ENCODE data around the gene LIPG.

The LIPG gene

GRCh38 chr18:49597157-49597931 is 35.5 kb downstream of the LIPG start:
- Histone ChIP-seq H3K9ac (ENCODE audit: low read length) (no peak overlapping the region), H3K9me3 (ENCODE audit: control insufficient read depth, low read depth, low read length) (no peaks in the 10 kb centered on the region), H3K27me3 (ENCODE audit: control insufficient read depth, insufficient read depth, low read length) (no peaks in the 10 kb centered on the region), H3K36me3 (ENCODE audit: control insufficient read depth, low read depth, low read length) (no peaks in the 10 kb centered on the region), H3K27ac (ENCODE audit: low read length) (no peak overlapping the region), H3K4me3 (ENCODE audit: low read length) (no peak overlapping the region), H3K4me1 (ENCODE audit: control insufficient read depth, low read depth, low read length) (peaks cover 9% of the 10 kb centered on the region)

GRCh38 chr18:49601211-49601610 is 39.4 kb downstream of the LIPG start:
- H3K27ac ChIP-seq (ENCODE audit: low read length): no peak overlapping the region
- H3K27me3 ChIP-seq (ENCODE audit: control insufficient read depth, insufficient read depth, low read length): no peaks in the 10 kb centered on the region
- peaks cover 12% of the 10 kb centered on the region for H3K4me1 ChIP-seq (ENCODE audit: control insufficient read depth, low read depth, low read length)
- H3K36me3 ChIP-seq (ENCODE audit: control insufficient read depth, low read depth, low read length): no peaks in the 10 kb centered on the region
- H3K9me3 ChIP-seq (ENCODE audit: control insufficient read depth, low read depth, low read length): no peaks in the 10 kb centered on the region
- H3K9ac ChIP-seq (ENCODE audit: low read length): no peak overlapping the region
- no peak overlapping the region for H3K4me3 ChIP-seq (ENCODE audit: low read length)

- no peaks in the 10 kb centered on the region for H3K36me3 ChIP-seq (ENCODE audit: control insufficient read depth, low read depth, low read length)
- peaks cover 22% of the 10 kb centered on the region for H3K4me1 ChIP-seq (ENCODE audit: control insufficient read depth, low read depth, low read length)
- no peak overlapping the region for H3K9ac ChIP-seq (ENCODE audit: low read length)
Observed at GRCh38 chr18:49608366-49609255, 46.8 kb downstream of the LIPG start.

GRCh38 chr18:49609256-49610021 is 47.6 kb downstream of the LIPG start:
- H3K27ac ChIP-seq (ENCODE audit: low read length): no peak overlapping the region
- peaks cover 29% of the 10 kb centered on the region for H3K4me1 ChIP-seq (ENCODE audit: control insufficient read depth, low read depth, low read length)
- H3K9ac ChIP-seq (ENCODE audit: low read length): no peak overlapping the region
- H3K4me3 ChIP-seq (ENCODE audit: low read length): no peak overlapping the region
- H3K9me3 ChIP-seq (ENCODE audit: control insufficient read depth, low read depth, low read length): no peaks in the 10 kb centered on the region
- no peaks in the 10 kb centered on the region for H3K36me3 ChIP-seq (ENCODE audit: control insufficient read depth, low read depth, low read length)
- no peaks in the 10 kb centered on the region for H3K27me3 ChIP-seq (ENCODE audit: control insufficient read depth, insufficient read depth, low read length)

More at GRCh38 chr18:49608366-49609255, 46.8 kb downstream of the LIPG start:
- H3K27ac ChIP-seq (ENCODE audit: low read length): no peak overlapping the region
- H3K4me3 ChIP-seq (ENCODE audit: low read length): no peak overlapping the region
- H3K9me3 ChIP-seq (ENCODE audit: control insufficient read depth, low read depth, low read length): no peaks in the 10 kb centered on the region
- H3K27me3 ChIP-seq (ENCODE audit: control insufficient read depth, insufficient read depth, low read length): no peaks in the 10 kb centered on the region

GRCh38 chr18:49610022-49610445 is 48.2 kb downstream of the LIPG start:
- no peak overlapping the region for H3K9ac ChIP-seq (ENCODE audit: low read length)
- no peak overlapping the region for H3K27ac ChIP-seq (ENCODE audit: low read length)
- peaks cover 29% of the 10 kb centered on the region for H3K4me1 ChIP-seq (ENCODE audit: control insufficient read depth, low read depth, low read length)
- H3K36me3 ChIP-seq (ENCODE audit: control insufficient read depth, low read depth, low read length): no peaks in the 10 kb centered on the region
- H3K4me3 ChIP-seq (ENCODE audit: low read length): no peak overlapping the region
- no peaks in the 10 kb centered on the region for H3K27me3 ChIP-seq (ENCODE audit: control insufficient read depth, insufficient read depth, low read length)
- H3K9me3 ChIP-seq (ENCODE audit: control insufficient read depth, low read depth, low read length): no peaks in the 10 kb centered on the region

- Histone ChIP-seq H3K27ac (ENCODE audit: low read length) (no peak overlapping the region), H3K9ac (ENCODE audit: low read length) (no peak overlapping the region), H3K9me3 (ENCODE audit: control insufficient read depth, low read depth, low read length) (no peaks in the 10 kb centered on the region), H3K4me3 (ENCODE audit: low read length) (no peak overlapping the region), H3K27me3 (ENCODE audit: control insufficient read depth, insufficient read depth, low read length) (no peaks in the 10 kb centered on the region), H3K4me1 (ENCODE audit: control insufficient read depth, low read depth, low read length) (peaks cover 29% of the 10 kb centered on the region), H3K36me3 (ENCODE audit: control insufficient read depth, low read depth, low read length) (no peaks in the 10 kb centered on the region)
Observed at GRCh38 chr18:49611316-49611715, 49.5 kb downstream of the LIPG start.

- H3K4me3 ChIP-seq (ENCODE audit: low read length): peak overlapping the region; percentile 16
- H3K27ac ChIP-seq (ENCODE audit: low read length): no peak overlapping the region
- H3K9me3 ChIP-seq (ENCODE audit: control insufficient read depth, low read depth, low read length): no peaks in the 10 kb centered on the region
- H3K27me3 ChIP-seq (ENCODE audit: control insufficient read depth, insufficient read depth, low read length): no peaks in the 10 kb centered on the region
- H3K4me1 ChIP-seq (ENCODE audit: control insufficient read depth, low read depth, low read length): peaks cover 29% of the 10 kb centered on the region
- H3K9ac ChIP-seq (ENCODE audit: low read length): no peak overlapping the region
- no peaks in the 10 kb centered on the region for H3K36me3 ChIP-seq (ENCODE audit: control insufficient read depth, low read depth, low read length)
Observed at GRCh38 chr18:49612515-49613033, 50.7 kb downstream of the LIPG start.

- H3K9ac ChIP-seq (ENCODE audit: low read length): peak overlapping the region; percentile 29
- H3K27ac ChIP-seq (ENCODE audit: low read length): peak overlapping the region; percentile 60
- no peaks in the 10 kb centered on the region for H3K9me3 ChIP-seq (ENCODE audit: control insufficient read depth, low read depth, low read length)
- H3K4me1 ChIP-seq (ENCODE audit: control insufficient read depth, low read depth, low read length): peaks cover 29% of the 10 kb centered on the region
- H3K4me3 ChIP-seq (ENCODE audit: low read length): peak overlapping the region; percentile 16
- no peaks in the 10 kb centered on the region for H3K27me3 ChIP-seq (ENCODE audit: control insufficient read depth, insufficient read depth, low read length)
- H3K36me3 ChIP-seq (ENCODE audit: control insufficient read depth, low read depth, low read length): no peaks in the 10 kb centered on the region
Observed at GRCh38 chr18:49613141-49613640, 51.3 kb downstream of the LIPG start.

- Histone ChIP-seq H3K9me3 (ENCODE audit: control insufficient read depth, low read depth, low read length) (no peaks in the 10 kb centered on the region), H3K27ac (ENCODE audit: low read length) (peak overlapping the region; percentile 60), H3K4me3 (ENCODE audit: low read length) (peak overlapping the region; percentile 16), H3K27me3 (ENCODE audit: control insufficient read depth, insufficient read depth, low read length) (no peaks in the 10 kb centered on the region), H3K9ac (ENCODE audit: low read length) (peak overlapping the region; percentile 29), H3K4me1 (ENCODE audit: control insufficient read depth, low read depth, low read length) (peaks cover 29% of the 10 kb centered on the region), H3K36me3 (ENCODE audit: control insufficient read depth, low read depth, low read length) (no peaks in the 10 kb centered on the region)
Observed at GRCh38 chr18:49613641-49614151, 51.8 kb downstream of the LIPG start.

GRCh38 chr18:49616618-49617328 is 54.9 kb downstream of the LIPG start:
- H3K4me1 ChIP-seq (ENCODE audit: control insufficient read depth, low read depth, low read length): peaks cover 31% of the 10 kb centered on the region
- H3K27ac ChIP-seq (ENCODE audit: low read length): no peak overlapping the region
- H3K36me3 ChIP-seq (ENCODE audit: control insufficient read depth, low read depth, low read length): no peaks in the 10 kb centered on the region
- no peak overlapping the region for H3K4me3 ChIP-seq (ENCODE audit: low read length)
- H3K9ac ChIP-seq (ENCODE audit: low read length): no peak overlapping the region
- H3K9me3 ChIP-seq (ENCODE audit: control insufficient read depth, low read depth, low read length): no peaks in the 10 kb centered on the region
- H3K27me3 ChIP-seq (ENCODE audit: control insufficient read depth, insufficient read depth, low read length): no peaks in the 10 kb centered on the region

Data from iPS-18a (cell line).